Lower lobe of right lung (tissue), 2 donors: ENCODE results near the gene RPL19. TPM values are rescaled to one million over a fixed set of nuclear protein-coding genes. Genes with fewer than 3 reads are reported as not detected.

Experiments used
- ATAC-seq, 2 donors: fragments of 200-7000 bp; cut with Tn5 transposase; one replicate each; pipeline ENCODE4 v1.9.1; 2020 to 2022; ENCODE audit warnings: mild to moderate bottlenecking in 2 of 2, moderate library complexity in 2 of 2
- DNase-seq: peaks from one replicate; pipeline ENCODE4 v3.0.0-alpha.2; 2020
- H3K27ac ChIP-seq: fragments of 200-600 bp; one replicate; pipeline ENCODE4 v1.8.0; 2022
- H3K27me3 ChIP-seq: fragments of 200-600 bp; one replicate; pipeline ENCODE4 v1.8.0; 2022; ENCODE audit warnings: low read depth
- H3K36me3 ChIP-seq: fragments of 200-600 bp; one replicate; pipeline ENCODE4 v1.8.0; 2022; ENCODE audit warnings: mild to moderate bottlenecking
- H3K4me1 ChIP-seq: fragments of 200-600 bp; one replicate; pipeline ENCODE4 v1.8.0; 2022
- H3K4me3 ChIP-seq: fragments of 200-600 bp; one replicate; pipeline ENCODE4 v1.8.0; 2022; ENCODE audit warnings: mild to moderate bottlenecking
- H3K9me3 ChIP-seq: fragments of 200-600 bp; one replicate; pipeline ENCODE4 v1.8.0; 2022
- CTCF ChIP-seq: fragments of 200-600 bp; IDR thresholded peaks from one replicate; pipeline ENCODE4 v1.8.0; 2022; ENCODE audit warnings: antibody characterized with exemption, mild to moderate bottlenecking
- intact Hi-C: fragments of 100-400 bp; cut with DNase I; formaldehyde crosslinking; loops from one replicate; pipeline ENCODE4 v1.11.0; 2022
- total RNA-seq: library from RNA; stranded (reverse); fragmentation: NEBNext Ultra II Directional; extraction: Animal tissue kit (Norgen Biotek cat#: 25700); gene quantifications from one replicate; pipeline ENCODE4 v1.2.1, GENCODE V29; 2021
- donor health status: DM: no; HTN: yes; CAD: no; lungs with severe emphysema.

The RPL19 gene
- total RNA-seq, 1 donor from 2014 or later: 1,465 TPM

- peak; percentile 86 to 87 for ATAC-seq
- Histone ChIP-seq H3K4me1 (peaks cover 15% of the 10 kb centered on the region), H3K27me3 (peaks cover 57% of the 10 kb centered on the region), H3K36me3 (no peaks in the 10 kb centered on the region), H3K27ac (no peak overlapping the region), H3K9me3 (no peaks in the 10 kb centered on the region), H3K4me3 (no peak overlapping the region)
- intact Hi-C loops: no loop called here
- peak; percentile 79 for TF ChIP-seq CTCF
- DNase-seq: peak; percentile 70
These were observed 31.8 kb downstream of the RPL19 start for GRCh38 chr17:39231591-39232551.

- Histone ChIP-seq H3K27me3 (peaks cover 23% of the 10 kb centered on the region), H3K27ac (no peak overlapping the region), H3K4me3 (no peak overlapping the region), H3K4me1 (peaks cover 26% of the 10 kb centered on the region), H3K9me3 (no peaks in the 10 kb centered on the region), H3K36me3 (no peaks in the 10 kb centered on the region)
- intact Hi-C loops: no loop called here
- no peak for DNase-seq
- peak; percentile 56 to 57 for ATAC-seq
- TF ChIP-seq CTCF: peak; percentile 45
These were observed 35.7 kb downstream of the RPL19 start for GRCh38 chr17:39235555-39236449.

DNA sequence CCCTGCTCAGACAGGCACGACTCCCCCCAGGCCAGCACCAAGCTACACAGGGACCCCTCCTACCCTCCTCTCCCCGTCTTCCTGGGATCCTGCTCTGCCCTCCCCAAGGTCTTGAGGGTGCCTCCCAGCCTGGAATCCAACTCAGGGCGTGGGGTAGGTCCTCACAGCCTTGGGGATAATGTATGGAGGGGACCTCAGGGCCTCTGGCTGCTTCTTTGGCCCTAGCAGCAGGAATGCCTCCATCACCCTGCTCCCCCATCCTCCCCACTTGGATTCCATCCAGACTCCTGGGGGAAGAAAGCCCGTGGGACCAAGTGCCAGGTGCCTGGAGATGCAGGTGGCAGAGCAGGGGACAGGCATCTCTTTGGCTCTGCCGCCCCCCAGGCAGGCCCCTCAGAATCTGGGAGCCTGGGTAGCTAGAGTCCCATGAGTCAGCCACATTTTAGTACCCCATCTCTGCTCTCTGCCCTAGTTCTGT, 36.4 kb downstream of the RPL19 start:
- no peak for DNase-seq
- H3K4me3 ChIP-seq: no peak overlapping the region
- no peak for ATAC-seq
- TF ChIP-seq CTCF: no peak
- intact Hi-C loops: no loop called here
- H3K27me3 ChIP-seq: peaks cover 22% of the 10 kb centered on the region
- H3K27ac ChIP-seq: no peak overlapping the region
- no peaks in the 10 kb centered on the region for H3K9me3 ChIP-seq
- H3K36me3 ChIP-seq: no peaks in the 10 kb centered on the region
- peaks cover 19% of the 10 kb centered on the region for H3K4me1 ChIP-seq

- Histone ChIP-seq H3K36me3 (no peaks in the 10 kb centered on the region), H3K4me1 (peaks cover 14% of the 10 kb centered on the region), H3K27me3 (peaks cover 19% of the 10 kb centered on the region), H3K9me3 (no peaks in the 10 kb centered on the region), H3K27ac (no peak overlapping the region), H3K4me3 (no peak overlapping the region)
- TF ChIP-seq CTCF: no peak
- intact Hi-C loops: no loop called here
- ATAC-seq (no peak), DNase-seq (no peak)
These were observed 36.9 kb downstream of the RPL19 start for GRCh38 chr17:39236981-39237441.

DNA sequence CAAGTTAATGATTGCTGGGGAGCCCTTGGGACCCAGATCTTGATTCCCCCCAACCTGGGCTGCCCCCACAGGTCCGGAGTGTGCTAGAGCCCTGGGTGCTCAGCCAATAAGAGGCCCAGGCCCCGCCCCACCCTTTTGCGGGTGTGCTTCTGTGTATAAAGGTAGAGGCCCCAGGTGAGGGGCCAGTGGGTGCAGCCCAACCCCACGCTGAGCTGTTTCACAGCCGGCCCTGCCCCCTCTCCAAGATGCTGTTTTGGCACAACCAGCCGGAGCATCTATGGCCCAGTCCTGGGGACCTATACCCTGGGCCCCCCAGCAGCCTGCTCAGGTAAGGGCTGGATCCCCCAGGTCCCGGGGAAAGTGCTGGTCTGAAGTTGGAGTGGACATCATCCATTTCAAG, 37.5 kb downstream of the RPL19 start:
- peaks cover 11% of the 10 kb centered on the region for H3K4me1 ChIP-seq
- H3K9me3 ChIP-seq: no peaks in the 10 kb centered on the region
- peaks cover 20% of the 10 kb centered on the region for H3K27me3 ChIP-seq
- no peak overlapping the region for H3K4me3 ChIP-seq
- no peaks in the 10 kb centered on the region for H3K36me3 ChIP-seq
- TF ChIP-seq CTCF: no peak
- no peak overlapping the region for H3K27ac ChIP-seq
- no peak for ATAC-seq
- DNase-seq: no peak
- intact Hi-C loops: no loop called here
